GM12878 (cell line): ENCODE results near the gene UBASH3B. TPM values are rescaled to one million over a fixed set of nuclear protein-coding genes. Genes with fewer than 3 reads are reported as not detected.

Experiments used
- ATAC-seq: fragments of 200-7000 bp; cut with Tn5 transposase; 3 replicates; pipeline ENCODE4 v1.9.1; 2020; ENCODE audit warnings: mild to moderate bottlenecking, moderate library complexity
- BruUV-seq: library from RNA; stranded (reverse); fragments of 400-500 nt; replicated peaks from 2 replicates; lab custom pipeline; 2021; lab: Mats Ljungman, UMichigan
- CTCF ChIA-PET: fragments of 300-600 bp; sonication (Branson Sonifier 250); formaldehyde crosslinking; extraction: SDS; loops from one replicate; lab custom pipeline; 2021; ENCODE audit warnings: inconsistent platforms; lab: Yijun Ruan, JAX
- POLR2A ChIA-PET: fragments of 350-600 bp; formaldehyde crosslinking; extraction: SDS; loops from one replicate; lab custom pipeline; 2021; ENCODE audit warnings: inconsistent platforms; lab: Charles Lee
- RAD21 ChIA-PET: fragments of 300-600 bp; sonication (Branson Sonifier 250); formaldehyde crosslinking; loops from one replicate; lab custom pipeline; 2023; ENCODE audit warnings: antibody characterized with exemption; ENCODE audit not compliant: unreplicated experiment; lab: Charles Lee
- SMC1A ChIA-PET: fragments of 300-600 bp; sonication (Branson Sonifier 250); formaldehyde crosslinking; loops from one replicate; lab custom pipeline; 2023; ENCODE audit not compliant: unreplicated experiment, uncharacterized antibody; lab: Charles Lee
- DNase-seq: peaks from one replicate; pipeline ENCODE4 v3.0.0-alpha.2; 2011; ENCODE audit warnings: low read depth, low spot score
- FAIRE-seq: peaks from 3 replicates; lab custom pipeline; 2011; peaks lifted over from hg19 to GRCh38; lab: Jason Lieb, UNC
- H2AFZ ChIP-seq: 2 replicates; pipeline ENCODE4 v1.6.0; 2011; ENCODE audit warnings: low read depth, low read length, control low read depth; ENCODE audit not compliant: control insufficient read depth
- H3K27ac ChIP-seq: 2 replicates; pipeline ENCODE4 v1.5.1; 2011; ENCODE audit warnings: control low read depth; ENCODE audit not compliant: control insufficient read depth, insufficient read depth
- H3K27me3 ChIP-seq, 2 experiments: replicated peaks in 1 of 2; 2 replicates each; pipeline versions ENCODE4 v1.6.0 to v1.6.1; 2011; ENCODE audit warnings: low read length in 1 of 2; ENCODE audit not compliant: control insufficient read depth in 2 of 2, insufficient read depth in 2 of 2
- H3K36me3 ChIP-seq, 2 experiments: 2 replicates each; pipeline ENCODE4 v1.5.1; 2011; ENCODE audit warnings: low read length in 1 of 2; ENCODE audit not compliant: control insufficient read depth in 2 of 2, insufficient read depth in 2 of 2
- H3K4me1 ChIP-seq: 2 replicates; pipeline ENCODE4 v1.6.1; 2011; ENCODE audit warnings: mild to moderate bottlenecking, low read length, moderate library complexity, mixed read lengths; ENCODE audit not compliant: control insufficient read depth, insufficient read depth
- H3K4me2 ChIP-seq: 2 replicates; pipeline ENCODE4 v1.6.0; 2011; ENCODE audit warnings: control low read depth; ENCODE audit not compliant: control insufficient read depth, insufficient read depth
- H3K4me3 ChIP-seq: fragments of 200-600 bp; sonication (generic); 2 replicates; pipeline ENCODE4 v1.5.1; 2016
- H3K79me2 ChIP-seq: 2 replicates; pipeline ENCODE4 v1.6.0; 2011; ENCODE audit warnings: low read length; ENCODE audit not compliant: control insufficient read depth, insufficient read depth
- H3K9ac ChIP-seq: 2 replicates; pipeline ENCODE4 v1.8.0; 2011; ENCODE audit warnings: low read length, control low read depth, mixed read lengths; ENCODE audit not compliant: control insufficient read depth, insufficient read depth
- H3K9me3 ChIP-seq: replicated peaks from 3 replicates; pipeline ENCODE4 v1.5.1; 2011; ENCODE audit warnings: mild to moderate bottlenecking, low read length; ENCODE audit not compliant: control insufficient read depth, insufficient read depth
- H4K20me1 ChIP-seq: 2 replicates; pipeline ENCODE4 v1.6.0; 2011; ENCODE audit not compliant: control insufficient read depth, insufficient read depth
- BHLHE40 ChIP-seq, 2 experiments: fragments of 450-650 bp in 1 of 2; IDR thresholded peaks; 2 replicates each; pipeline ENCODE4 v1.6.1; 2011 to 2017; ENCODE audit warnings: low read depth in 2 of 2, borderline replicate concordance in 1 of 2, improper control_type of control experiment in 1 of 2, low read length in 1 of 2, mild to moderate bottlenecking in 1 of 2
- GATAD2B ChIP-seq: fragments of 450-650 bp; conservative IDR thresholded peaks from 2 replicates; pipeline ENCODE4 v1.6.1; 2017; ENCODE audit warnings: low read depth, mild to moderate bottlenecking, moderate library complexity
- JUND ChIP-seq: IDR thresholded peaks from 2 replicates; pipeline ENCODE4 v1.6.1; 2012; ENCODE audit warnings: low read depth, mild to moderate bottlenecking, low read length, improper control_type of control experiment, moderate library complexity
- MYC ChIP-seq: IDR thresholded peaks from 2 replicates; pipeline ENCODE4 v1.6.1; 2011; ENCODE audit warnings: mild to moderate bottlenecking, low read length, moderate library complexity, inconsistent platforms; ENCODE audit not compliant: insufficient read depth, insufficient replicate concordance, insufficient read length, severe bottlenecking
- RB1 ChIP-seq: fragments of 450-650 bp; formaldehyde crosslinking; IDR thresholded peaks from 2 replicates; pipeline ENCODE4 v1.6.1; 2017; ENCODE audit warnings: mild to moderate bottlenecking, borderline replicate concordance
- SIX5 ChIP-seq: IDR thresholded peaks from 2 replicates; pipeline ENCODE4 v1.6.1; 2011; ENCODE audit warnings: mild to moderate bottlenecking, low read depth, low read length, moderate library complexity; ENCODE audit not compliant: severe bottlenecking
- SMARCA5 ChIP-seq: fragments of 450-650 bp; IDR thresholded peaks from 2 replicates; pipeline ENCODE4 v1.6.1; 2017; ENCODE audit warnings: mild to moderate bottlenecking
- STAT3 ChIP-seq: IDR thresholded peaks from 2 replicates; pipeline ENCODE4 v1.6.1; 2011; ENCODE audit warnings: low read depth, low read length, improper control_type of control experiment
- SUZ12 ChIP-seq: fragments of 200-600 bp; sonication (generic); IDR thresholded peaks from one replicate; pipeline ENCODE4 v1.6.1; 2018; ENCODE audit warnings: antibody characterized with exemption, mild to moderate bottlenecking; ENCODE audit not compliant: unreplicated experiment
- TCF3 ChIP-seq: IDR thresholded peaks from 2 replicates; pipeline ENCODE4 v1.6.1; 2012; ENCODE audit warnings: low read depth, mild to moderate bottlenecking, low read length, borderline replicate concordance; ENCODE audit not compliant: insufficient read depth
- ZNF274 ChIP-seq: IDR thresholded peaks from one replicate; pipeline ENCODE4 v1.8.0; 2011; ENCODE audit not compliant: insufficient read length, insufficient read depth
- ZNF622 ChIP-seq: fragments of 450-650 bp; IDR thresholded peaks from 2 replicates; pipeline ENCODE4 v1.6.1; 2017; ENCODE audit warnings: mild to moderate bottlenecking, inconsistent platforms
- WGBS: methylation state at CpG from one replicate; pipeline ENCODE4 v1.1.6; 2016; ENCODE audit warnings: low lambda C conversion rate; ENCODE audit not compliant: insufficient replicate concordance, insufficient coverage; ENCODE audit errors: missing lambda C conversion rate; 5-methylcytosine and 5-hydroxymethylcytosine counted together
- in situ Hi-C: fragments of 300-500 bp; cut with MboI; formaldehyde crosslinking; loops from 9 replicates; pipeline ENCODE4 v1.14.3; 2018; ENCODE audit warnings: mixed read lengths
- intact Hi-C: fragments of 100-400 bp; cut with micrococcal nuclease; formaldehyde crosslinking; loops from one replicate; pipeline ENCODE4 v1.14.2; 2022; ENCODE audit not compliant: unreplicated experiment
- polyA plus RNA-seq, 11 experiments: library from polyadenylated mRNA; depleted of rRNA in 4 of 11; unstranded in 6 of 11; stranded (reverse) in 5 of 11; fragments of >200 nt; fragmentation: Nextera tagmentation in 4 of 11; fragmentation: Illumina TruSeq in 1 of 11; extraction: Ambion mirVana in 4 of 11; extraction: Trizol in 1 of 11; gene quantifications; 1 replicate in 1 of 11; 2 replicates in 10 of 11; pipeline versions ENCODE4 v1.2.1 to v1.2.3, GENCODE V29; 2011 to 2016; ENCODE audit warnings: inconsistent platforms in 2 of 11, missing spikeins in 2 of 11, low read depth in 1 of 11
- total RNA-seq, 4 experiments: library from RNA; depleted of rRNA in 3 of 4; stranded (reverse); fragments of >200 nt in 3 of 4; fragmentation: Illumina TruSeq in 1 of 4; extraction: Trizol in 1 of 4; gene quantifications; 2 replicates each; pipeline versions ENCODE4 v1.2.1 to v1.2.3, GENCODE V29; 2013 to 2021
- TF ChIP-seq, protein P1 (sequence below): IDR thresholded peaks from 2 replicates; pipeline ENCODE4 v1.6.1; 2011; ENCODE audit warnings: low read depth, low read length, improper control_type of control experiment, borderline replicate concordance
- TF ChIP-seq, protein P2 (sequence below): IDR thresholded peaks from 2 replicates; pipeline ENCODE4 v1.6.1; 2012; ENCODE audit warnings: low read length, inconsistent platforms
- TF ChIP-seq, protein P3 (sequence below): IDR thresholded peaks from 2 replicates; pipeline ENCODE4 v1.6.1; 2011; ENCODE audit warnings: borderline replicate concordance, low read depth, mild to moderate bottlenecking, moderate library complexity, mixed read lengths, low read length; ENCODE audit not compliant: insufficient read depth; ENCODE audit errors: extremely low read length

The UBASH3B gene
- total and polyA plus RNA-seq, 10 of the 15 experiments (the other 5 are each of a cell fraction or from before 2014, with no cell fraction given): 0.18 to 3.3 (median 0.57) TPM

DNA sequence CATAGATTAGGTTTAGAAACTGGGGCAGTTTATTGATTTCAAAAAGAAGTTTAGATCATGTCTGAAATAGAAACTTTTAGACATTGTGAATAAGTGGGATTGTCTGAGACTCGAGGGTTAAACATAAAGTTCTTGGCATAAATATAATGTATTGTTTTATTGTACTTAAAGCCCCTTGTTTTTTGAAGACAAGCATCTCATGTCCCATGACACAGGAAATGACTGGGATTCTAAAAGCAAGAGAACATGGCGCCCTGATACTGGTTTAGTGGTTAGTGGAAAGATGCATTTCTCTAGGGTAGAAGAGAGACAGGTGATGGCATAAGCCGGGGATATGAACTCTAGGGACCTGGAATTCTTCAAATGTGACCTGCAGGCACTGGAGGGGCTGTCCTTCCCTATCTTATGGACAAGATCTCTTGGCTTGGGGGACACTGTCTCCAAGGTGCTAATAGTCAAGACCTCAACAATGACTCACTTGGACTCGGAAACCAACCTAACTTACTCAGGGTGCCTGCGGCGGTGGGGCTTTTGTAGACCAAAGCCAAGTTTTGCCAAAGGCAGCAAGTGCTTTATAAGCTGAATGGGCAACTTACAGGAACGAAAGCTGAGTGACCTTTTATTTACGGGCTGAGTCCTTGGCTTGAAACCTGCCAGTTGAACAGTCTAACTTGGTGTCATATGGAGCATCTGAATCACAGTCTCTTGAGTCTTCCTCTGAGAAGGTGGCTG, 48.2 kb downstream of the UBASH3B start:
- POLR2A ChIA-PET: no interaction called here
- H3K4me1 ChIP-seq: no peaks in the 10 kb centered on the region
- no peaks in the 10 kb centered on the region for H3K79me2 ChIP-seq
- no peak overlapping the region for H3K9ac ChIP-seq
- 54% methylated on average over 8 of the region's 8 CpGs for WGBS
- H3K27ac ChIP-seq: no peak overlapping the region
- no peak overlapping the region for H3K4me3 ChIP-seq
- ATAC-seq (no peak), DNase-seq (no peak)
- in situ Hi-C loops: no loop called here
- H3K4me2 ChIP-seq: no peak overlapping the region
- TF ChIP-seq BHLHE40 (IDR thresholded peaks at IDR 0.05; ENCODE audit: borderline replicate concordance in 1 of 2, low read depth in 2 of 2, low read length in 1 of 2): no peak
- no peak for TF ChIP-seq STAT3
- no peak for TF ChIP-seq TCF3
- no peak for TF ChIP-seq SUZ12
- TF ChIP-seq ZNF274: no peak
- TF ChIP-seq, protein P1, sequence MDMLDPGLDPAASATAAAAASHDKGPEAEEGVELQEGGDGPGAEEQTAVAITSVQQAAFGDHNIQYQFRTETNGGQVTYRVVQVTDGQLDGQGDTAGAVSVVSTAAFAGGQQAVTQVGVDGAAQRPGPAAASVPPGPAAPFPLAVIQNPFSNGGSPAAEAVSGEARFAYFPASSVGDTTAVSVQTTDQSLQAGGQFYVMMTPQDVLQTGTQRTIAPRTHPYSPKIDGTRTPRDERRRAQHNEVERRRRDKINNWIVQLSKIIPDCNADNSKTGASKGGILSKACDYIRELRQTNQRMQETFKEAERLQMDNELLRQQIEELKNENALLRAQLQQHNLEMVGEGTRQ: no peak
- no peak for TF ChIP-seq GATAD2B
- TF ChIP-seq, protein P2, sequence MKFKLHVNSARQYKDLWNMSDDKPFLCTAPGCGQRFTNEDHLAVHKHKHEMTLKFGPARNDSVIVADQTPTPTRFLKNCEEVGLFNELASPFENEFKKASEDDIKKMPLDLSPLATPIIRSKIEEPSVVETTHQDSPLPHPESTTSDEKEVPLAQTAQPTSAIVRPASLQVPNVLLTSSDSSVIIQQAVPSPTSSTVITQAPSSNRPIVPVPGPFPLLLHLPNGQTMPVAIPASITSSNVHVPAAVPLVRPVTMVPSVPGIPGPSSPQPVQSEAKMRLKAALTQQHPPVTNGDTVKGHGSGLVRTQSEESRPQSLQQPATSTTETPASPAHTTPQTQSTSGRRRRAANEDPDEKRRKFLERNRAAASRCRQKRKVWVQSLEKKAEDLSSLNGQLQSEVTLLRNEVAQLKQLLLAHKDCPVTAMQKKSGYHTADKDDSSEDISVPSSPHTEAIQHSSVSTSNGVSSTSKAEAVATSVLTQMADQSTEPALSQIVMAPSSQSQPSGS: no peak
- TF ChIP-seq JUND: no peak
- TF ChIP-seq RB1: no peak
- no peak for TF ChIP-seq MYC
- no peak for TF ChIP-seq ZNF622
- no peak for TF ChIP-seq SMARCA5
- TF ChIP-seq SIX5: no peak
- TF ChIP-seq, protein P3, sequence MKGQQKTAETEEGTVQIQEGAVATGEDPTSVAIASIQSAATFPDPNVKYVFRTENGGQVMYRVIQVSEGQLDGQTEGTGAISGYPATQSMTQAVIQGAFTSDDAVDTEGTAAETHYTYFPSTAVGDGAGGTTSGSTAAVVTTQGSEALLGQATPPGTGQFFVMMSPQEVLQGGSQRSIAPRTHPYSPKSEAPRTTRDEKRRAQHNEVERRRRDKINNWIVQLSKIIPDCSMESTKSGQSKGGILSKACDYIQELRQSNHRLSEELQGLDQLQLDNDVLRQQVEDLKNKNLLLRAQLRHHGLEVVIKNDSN: no peak
- TF ChIP-seq, all 136 proteins: peak for 0
- intact Hi-C loops: no loop called here
- Histone ChIP-seq H3K9me3 (no peaks in the 10 kb centered on the region), H3K27me3 (peaks cover 0 to 6% of the 10 kb centered on the region in 2 experiments; a peak in 2 of 4 replicates), H3K36me3 (no peaks in the 10 kb centered on the region), H4K20me1 (no peaks in the 10 kb centered on the region), H2AFZ (no peak overlapping the region)
- no TSS peak for BruUV-seq
- FAIRE-seq: no peak
- CTCF ChIA-PET: interaction anchor here (0.6 to 1.2 kb wide), 2 partner anchors 23 to 26 kb away, joined by 3 read pairs; no protein-coding TSS in a partner anchor
- SMC1A ChIA-PET: no interaction called here
- RAD21 ChIA-PET: no interaction called here
